ENCODE results near the gene THSD4.

Gene THSD4

DNA sequence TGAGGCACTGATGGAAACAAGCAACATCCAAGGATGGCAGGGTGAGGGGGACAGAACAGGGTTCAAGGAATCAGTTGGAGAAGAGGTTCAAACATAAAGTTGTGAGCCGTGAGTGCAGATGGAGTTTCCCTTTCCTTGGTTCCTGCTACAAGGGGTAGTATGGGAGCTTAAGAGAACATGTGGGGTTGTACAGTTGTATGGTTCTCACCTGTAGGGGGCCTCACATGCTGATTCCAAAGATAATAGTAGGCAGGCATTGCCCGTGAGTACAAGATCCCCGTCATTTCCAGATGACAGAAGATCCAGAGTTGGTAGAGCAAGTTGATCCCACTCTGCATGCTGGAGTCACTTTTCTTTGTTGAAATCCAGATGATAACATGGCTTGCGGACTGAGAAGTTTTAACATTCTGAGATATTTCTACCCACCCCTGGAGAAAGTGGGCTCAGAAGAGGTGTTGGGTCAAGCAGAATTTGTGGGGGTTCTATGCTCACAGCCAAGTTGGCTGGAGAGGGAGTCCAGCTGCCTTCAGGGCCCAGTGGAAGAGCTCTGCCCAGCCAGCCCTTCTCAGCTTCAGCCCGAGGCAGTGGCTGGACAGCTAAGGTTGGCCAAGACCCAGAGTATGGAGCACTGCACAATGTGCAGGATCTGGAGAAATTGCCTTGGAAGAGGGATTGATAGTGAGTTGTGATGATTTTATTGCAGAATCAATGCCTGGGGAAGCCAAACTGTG, 141.8 kb downstream of the THSD4 start:
- H2AFZ ChIP-seq (ENCODE audit: low read length): no peak overlapping the region
- H3K4me1 ChIP-seq (ENCODE audit: insufficient read depth, low read length, poor library complexity, severe bottlenecking): no peaks in the 10 kb centered on the region
- no peaks in the 10 kb centered on the region for H4K20me1 ChIP-seq (ENCODE audit: insufficient read depth, low read length, poor library complexity, severe bottlenecking)
- H3K9me2 ChIP-seq (replicated peaks; ENCODE audit: low read depth, low read length): no peaks in the 10 kb centered on the region
- H3K36me3 ChIP-seq (ENCODE audit: insufficient read depth, low read length): no peaks in the 10 kb centered on the region
- H3K27me3 ChIP-seq (ENCODE audit: insufficient read depth, low read length, poor library complexity, severe bottlenecking): no peaks in the 10 kb centered on the region
- H3K4me2 ChIP-seq (ENCODE audit: low read depth, low read length, poor library complexity, severe bottlenecking): no peak overlapping the region
- H3K9ac ChIP-seq (ENCODE audit: low read depth, low read length, poor library complexity, severe bottlenecking): no peak overlapping the region
- H3K9me3 ChIP-seq (ENCODE audit: insufficient read depth, low read depth, low read length): no peaks in the 10 kb centered on the region
- no peak overlapping the region for H3K4me3 ChIP-seq (ENCODE audit: low read length, poor library complexity, severe bottlenecking)
- no peaks in the 10 kb centered on the region for H3F3A ChIP-seq (ENCODE audit: low read depth)
- H3K79me2 ChIP-seq (ENCODE audit: insufficient read depth, low read length): no peaks in the 10 kb centered on the region
- TF ChIP-seq, protein P1, sequence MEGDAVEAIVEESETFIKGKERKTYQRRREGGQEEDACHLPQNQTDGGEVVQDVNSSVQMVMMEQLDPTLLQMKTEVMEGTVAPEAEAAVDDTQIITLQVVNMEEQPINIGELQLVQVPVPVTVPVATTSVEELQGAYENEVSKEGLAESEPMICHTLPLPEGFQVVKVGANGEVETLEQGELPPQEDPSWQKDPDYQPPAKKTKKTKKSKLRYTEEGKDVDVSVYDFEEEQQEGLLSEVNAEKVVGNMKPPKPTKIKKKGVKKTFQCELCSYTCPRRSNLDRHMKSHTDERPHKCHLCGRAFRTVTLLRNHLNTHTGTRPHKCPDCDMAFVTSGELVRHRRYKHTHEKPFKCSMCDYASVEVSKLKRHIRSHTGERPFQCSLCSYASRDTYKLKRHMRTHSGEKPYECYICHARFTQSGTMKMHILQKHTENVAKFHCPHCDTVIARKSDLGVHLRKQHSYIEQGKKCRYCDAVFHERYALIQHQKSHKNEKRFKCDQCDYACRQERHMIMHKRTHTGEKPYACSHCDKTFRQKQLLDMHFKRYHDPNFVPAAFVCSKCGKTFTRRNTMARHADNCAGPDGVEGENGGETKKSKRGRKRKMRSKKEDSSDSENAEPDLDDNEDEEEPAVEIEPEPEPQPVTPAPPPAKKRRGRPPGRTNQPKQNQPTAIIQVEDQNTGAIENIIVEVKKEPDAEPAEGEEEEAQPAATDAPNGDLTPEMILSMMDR (conservative IDR thresholded peaks at IDR 0.05; ENCODE audit: low read length): peak; percentile 33; the same call in 1 of the 2 replicates
- no peak for TF ChIP-seq EZH2phosphoT487 (IDR thresholded peaks at IDR 0.05; ENCODE audit: borderline replicate concordance)

DNA sequence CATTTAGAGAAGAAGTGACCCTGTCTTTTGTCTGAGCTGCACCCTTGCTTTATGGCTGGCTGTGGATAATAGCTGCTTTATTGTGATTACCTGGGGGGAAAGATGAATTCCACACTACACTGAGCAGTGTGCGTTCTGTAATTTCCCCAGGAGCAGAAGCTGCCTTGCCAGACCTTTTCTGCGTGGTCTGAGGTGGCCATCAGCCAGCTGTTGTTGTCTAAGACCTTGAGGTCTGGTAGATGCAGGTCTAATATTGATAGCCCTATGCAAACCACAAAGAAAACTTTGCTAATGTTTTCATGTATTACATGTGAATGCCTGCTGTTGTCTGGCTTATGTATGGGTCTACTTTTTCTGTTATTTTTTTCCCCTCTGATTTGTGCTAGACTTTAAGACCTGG, 144.6 kb downstream of the THSD4 start:
- H3K9me3 ChIP-seq (ENCODE audit: insufficient read depth, low read depth, low read length): no peaks in the 10 kb centered on the region
- H3K79me2 ChIP-seq (ENCODE audit: insufficient read depth, low read length): no peaks in the 10 kb centered on the region
- H3K4me3 ChIP-seq (ENCODE audit: low read length, poor library complexity, severe bottlenecking): no peak overlapping the region
- H3K9me2 ChIP-seq (replicated peaks; ENCODE audit: low read depth, low read length): no peaks in the 10 kb centered on the region
- no peak overlapping the region for H2AFZ ChIP-seq (ENCODE audit: low read length)
- H3F3A ChIP-seq (ENCODE audit: low read depth): no peaks in the 10 kb centered on the region
- H3K4me1 ChIP-seq (ENCODE audit: insufficient read depth, low read length, poor library complexity, severe bottlenecking): no peaks in the 10 kb centered on the region
- no peak overlapping the region for H3K9ac ChIP-seq (ENCODE audit: low read depth, low read length, poor library complexity, severe bottlenecking)
- H3K4me2 ChIP-seq (ENCODE audit: low read depth, low read length, poor library complexity, severe bottlenecking): no peak overlapping the region
- H3K36me3 ChIP-seq (ENCODE audit: insufficient read depth, low read length): no peaks in the 10 kb centered on the region
- no peaks in the 10 kb centered on the region for H4K20me1 ChIP-seq (ENCODE audit: insufficient read depth, low read length, poor library complexity, severe bottlenecking)
- H3K27me3 ChIP-seq (ENCODE audit: insufficient read depth, low read length, poor library complexity, severe bottlenecking): no peaks in the 10 kb centered on the region
- TF ChIP-seq EZH2phosphoT487 (IDR thresholded peaks at IDR 0.05; ENCODE audit: borderline replicate concordance): no peak
- TF ChIP-seq, protein P1 (conservative IDR thresholded peaks at IDR 0.05; ENCODE audit: low read length): no peak

DNA sequence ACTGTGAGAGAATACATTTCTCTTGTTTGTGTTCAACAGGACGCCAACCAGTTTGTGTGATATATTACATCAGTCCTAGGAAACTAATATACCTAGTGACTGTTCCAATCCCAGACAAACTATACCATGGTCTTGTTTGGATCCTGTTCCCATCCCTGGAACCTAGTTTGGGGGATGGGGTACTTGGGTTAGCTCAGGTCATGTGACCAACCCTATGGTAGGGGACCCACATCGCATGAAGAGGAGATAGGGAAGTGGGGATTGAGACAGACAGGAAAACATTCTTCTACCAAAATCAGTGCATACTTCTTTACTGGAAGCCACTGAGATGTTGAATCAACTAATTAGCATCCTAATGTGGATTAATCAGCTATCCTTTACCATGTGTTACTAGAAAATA, 146.1 kb downstream of the THSD4 start:
- Histone ChIP-seq H3K9me3 (ENCODE audit: insufficient read depth, low read depth, low read length) (no peaks in the 10 kb centered on the region), H3K79me2 (ENCODE audit: insufficient read depth, low read length) (no peaks in the 10 kb centered on the region), H3K4me2 (ENCODE audit: low read depth, low read length, poor library complexity, severe bottlenecking) (no peak overlapping the region), H3K9me2 (replicated peaks; ENCODE audit: low read depth, low read length) (no peaks in the 10 kb centered on the region), H2AFZ (ENCODE audit: low read length) (no peak overlapping the region), H3K4me3 (ENCODE audit: low read length, poor library complexity, severe bottlenecking) (no peak overlapping the region), H3K27me3 (ENCODE audit: insufficient read depth, low read length, poor library complexity, severe bottlenecking) (no peaks in the 10 kb centered on the region), H4K20me1 (ENCODE audit: insufficient read depth, low read length, poor library complexity, severe bottlenecking) (no peaks in the 10 kb centered on the region), H3F3A (ENCODE audit: low read depth) (no peaks in the 10 kb centered on the region), H3K9ac (ENCODE audit: low read depth, low read length, poor library complexity, severe bottlenecking) (no peak overlapping the region), H3K36me3 (ENCODE audit: insufficient read depth, low read length) (no peaks in the 10 kb centered on the region), H3K4me1 (ENCODE audit: insufficient read depth, low read length, poor library complexity, severe bottlenecking) (no peaks in the 10 kb centered on the region)
- TF ChIP-seq EZH2phosphoT487 (IDR thresholded peaks at IDR 0.05; ENCODE audit: borderline replicate concordance): no peak
- TF ChIP-seq, protein P1 (conservative IDR thresholded peaks at IDR 0.05; ENCODE audit: low read length): no peak

All from Loucy (cell line).